ENCODE data around the gene ADRA2B. TPM values are rescaled to one million over a fixed set of nuclear protein-coding genes. Genes with fewer than 3 reads are reported as not detected.

Gene ADRA2B
- total and polyA plus RNA-seq, 2 donors (not counting 3 experiments of a cell fraction or from before 2014, with no cell fraction given) = not detected

- Histone ChIP-seq H3K36me3 (ENCODE audit: control insufficient read depth in 2 of 2, extremely low read depth in 1 of 2, insufficient read depth in 2 of 2, low read length in 2 of 2) (no peaks in the 10 kb centered on the region), H3K27me3 (ENCODE audit: control insufficient read depth in 2 of 2, insufficient read depth in 2 of 2, low read length in 2 of 2) (peaks cover 0 to 4% of the 10 kb centered on the region in 2 experiments), H2AFZ (ENCODE audit: low read depth, low read length) (no peak overlapping the region), H3K4me3 (replicated peaks in 1 of 3; ENCODE audit: insufficient read depth in 1 of 3, low read depth in 1 of 3, low read length in 3 of 3) (no peak overlapping the region), H3K27ac (ENCODE audit: insufficient read depth, low read depth, low read length) (no peak overlapping the region), H3K9me3 (replicated peaks; ENCODE audit: control insufficient read depth, insufficient read depth, low read length) (no peaks in the 10 kb centered on the region), H3K4me1 (ENCODE audit: control insufficient read depth, extremely low read depth, insufficient read depth, low read length) (no peaks in the 10 kb centered on the region), H3K4me2 (ENCODE audit: insufficient read depth, low read length) (no peak overlapping the region), H3K79me2 (ENCODE audit: control insufficient read depth, insufficient read depth, low read length) (no peaks in the 10 kb centered on the region), H4K20me1 (replicated peaks; ENCODE audit: control insufficient read depth, extremely low read depth, insufficient read depth, low read length) (no peaks in the 10 kb centered on the region), H3K9me1 (replicated peaks; ENCODE audit: control insufficient read depth, extremely low read depth, insufficient read depth, low read length) (no peaks in the 10 kb centered on the region), H3K9ac (replicated peaks; ENCODE audit: extremely low read depth, insufficient read depth, low read length) (no peak overlapping the region)
- no TSS peak for BruUV-seq (replicated peaks)
- intact Hi-C loops (cut with micrococcal nuclease) = no loop called here
- TF ChIP-seq CTCF (IDR thresholded peaks at IDR 0.05; ENCODE audit: extremely low read depth in 1 of 2, insufficient read depth in 1 of 2, low read depth in 1 of 2, low read length in 2 of 2) (no peak), POLR2A (IDR thresholded peaks at IDR 0.05; ENCODE audit: low read depth, low read length) (no peak), EZH2 (IDR thresholded peaks at IDR 0.05; ENCODE audit: borderline replicate concordance, low read depth, low read length, severe bottlenecking) (no peak), FOS (IDR thresholded peaks at IDR 0.05; ENCODE audit: borderline replicate concordance, insufficient read depth, low read length) (no peak), JUN (IDR thresholded peaks at IDR 0.05; ENCODE audit: borderline replicate concordance, insufficient read depth, insufficient read length, low read depth) (no peak)
- dilution Hi-C loops (cut with MboI; ENCODE audit: extremely low pct_ligation_motif_present, low sequenced_read_pairs) = no loop called here
- FAIRE-seq (no peak), DNase-seq (ENCODE audit: low read depth, low spot score) (no peak)
- POLR2A ChIA-PET = no interaction called here
- CTCF ChIA-PET = interaction anchor here (1.1 kb wide), 1 partner anchor 10 kb away, joined by 3 read pairs; no protein-coding TSS in a partner anchor
These were observed 18.2 kb downstream of the ADRA2B start for GRCh38 chr2:96097951-96098823.

All from endothelial cell of umbilical vein (primary cell).